GM12892 (cell line): ENCODE data around the gene TMEM150C.

Experiments used
- POLR2A ChIP-seq: IDR thresholded peaks from 2 replicates; pipeline ENCODE4 v1.6.1; 2011; ENCODE audit warnings: low read depth, low read length, control low read depth
- POLR2AphosphoS5 ChIP-seq: IDR thresholded peaks from 2 replicates; pipeline ENCODE4 v1.6.1; 2011; ENCODE audit warnings: low read depth, low read length, control low read depth
- TAF1 ChIP-seq: IDR thresholded peaks from 2 replicates; pipeline ENCODE4 v1.6.1; 2011; ENCODE audit warnings: low read depth, mild to moderate bottlenecking, control low read depth, low read length, borderline replicate concordance

GRCh38 chr4:82450966-82451755, 110.6 kb downstream of the TMEM150C start:
- TF ChIP-seq POLR2A (no peak), TAF1 (no peak), POLR2AphosphoS5 (no peak)
